Osteoblast (primary cell): ENCODE results near the gene UPK1A. TPM values are rescaled to one million over a fixed set of nuclear protein-coding genes. Genes with fewer than 3 reads are reported as not detected.

Experiments used
- DNase-seq: peaks from one replicate; pipeline ENCODE4 v3.0.0; 2011; ENCODE audit warnings: low spot score, mixed read lengths; ENCODE audit not compliant: insufficient read length; ENCODE audit errors: missing footprints
- H2AFZ ChIP-seq: 2 replicates; pipeline ENCODE4 v1.6.0; 2011; ENCODE audit warnings: mild to moderate bottlenecking, low read length
- H3K27ac ChIP-seq: 2 replicates; pipeline ENCODE4 v1.5.1; 2011; ENCODE audit warnings: mild to moderate bottlenecking, low read depth, low read length, moderate library complexity
- H3K27me3 ChIP-seq: 2 replicates; pipeline ENCODE4 v1.6.0; 2012; ENCODE audit warnings: mild to moderate bottlenecking, control low read depth, inconsistent platforms, low read length, moderate library complexity; ENCODE audit not compliant: insufficient read depth
- H3K36me3 ChIP-seq: 2 replicates; pipeline ENCODE4 v1.5.1; 2011; ENCODE audit warnings: mild to moderate bottlenecking, low read length, control low read depth, moderate library complexity; ENCODE audit not compliant: insufficient read depth
- H3K4me1 ChIP-seq: 2 replicates; pipeline ENCODE4 v1.5.1; 2011; ENCODE audit warnings: mild to moderate bottlenecking, low read length, control low read depth, moderate library complexity; ENCODE audit not compliant: insufficient read depth
- H3K4me2 ChIP-seq: 2 replicates; pipeline ENCODE4 v1.6.0; 2011; ENCODE audit warnings: mild to moderate bottlenecking, low read length; ENCODE audit not compliant: insufficient read depth
- H3K4me3 ChIP-seq: fragments of 200-600 bp; sonication (generic); 3 replicates; pipeline ENCODE4 v1.5.1; 2012; ENCODE audit warnings: mild to moderate bottlenecking, low read length, inconsistent platforms; ENCODE audit not compliant: insufficient read depth
- H3K79me2 ChIP-seq: 2 replicates; pipeline ENCODE4 v1.6.0; 2012; ENCODE audit warnings: mild to moderate bottlenecking, low read length, control low read depth, inconsistent platforms; ENCODE audit not compliant: insufficient read depth
- H3K9me3 ChIP-seq: 2 replicates; pipeline ENCODE4 v1.5.1; 2011; ENCODE audit warnings: low read depth, low read length, control low read depth
- H4K20me1 ChIP-seq: 2 replicates; pipeline ENCODE4 v1.6.0; 2012; ENCODE audit warnings: mild to moderate bottlenecking, low read length, control low read depth; ENCODE audit not compliant: insufficient read depth
- CTCF ChIP-seq: IDR thresholded peaks from 2 replicates; pipeline ENCODE4 v1.5.1; 2011; ENCODE audit warnings: mild to moderate bottlenecking, low read depth, low read length, moderate library complexity; ENCODE audit errors: extremely low read depth
- total RNA-seq: library from RNA; depleted of rRNA; stranded (reverse); fragments of >200 nt; gene quantifications from 2 replicates; pipeline ENCODE4 v1.2.3, GENCODE V29; 2012

Gene UPK1A
- total RNA-seq, 1 donor, result not detected

- Histone ChIP-seq H3K4me1 (no peaks in the 10 kb centered on the region), H3K4me2 (no peak overlapping the region), H4K20me1 (no peaks in the 10 kb centered on the region), H3K79me2 (no peaks in the 10 kb centered on the region), H3K27ac (no peak overlapping the region), H3K4me3 (no peak overlapping the region), H3K27me3 (peaks cover 2% of the 10 kb centered on the region), H2AFZ (no peak overlapping the region), H3K9me3 (no peaks in the 10 kb centered on the region), H3K36me3 (no peaks in the 10 kb centered on the region)
- DNase-seq, result peak; percentile 51
- no peak for TF ChIP-seq CTCF
Measured at GRCh38 chr19:35669974-35670373, 3.7 kb downstream of the UPK1A start.

GRCh38 chr19:35670686-35671085, 4.4 kb downstream of the UPK1A start:
- Histone ChIP-seq H3K4me1 (no peaks in the 10 kb centered on the region), H3K9me3 (no peaks in the 10 kb centered on the region), H3K36me3 (no peaks in the 10 kb centered on the region), H4K20me1 (no peaks in the 10 kb centered on the region), H3K27me3 (peaks cover 2% of the 10 kb centered on the region), H3K4me3 (no peak overlapping the region), H3K4me2 (no peak overlapping the region), H3K79me2 (no peaks in the 10 kb centered on the region), H2AFZ (no peak overlapping the region), H3K27ac (no peak overlapping the region)
- peak; percentile 32 for DNase-seq
- TF ChIP-seq CTCF, result no peak

GRCh38 chr19:35671818-35672217, 5.5 kb downstream of the UPK1A start:
- Histone ChIP-seq H3K4me2 (no peak overlapping the region), H3K4me1 (no peaks in the 10 kb centered on the region), H3K27ac (no peak overlapping the region), H3K36me3 (no peaks in the 10 kb centered on the region), H3K27me3 (peaks cover 2% of the 10 kb centered on the region), H3K9me3 (no peaks in the 10 kb centered on the region), H3K79me2 (no peaks in the 10 kb centered on the region), H2AFZ (no peak overlapping the region), H4K20me1 (no peaks in the 10 kb centered on the region), H3K4me3 (no peak overlapping the region)
- DNase-seq, result peak; percentile 86
- TF ChIP-seq CTCF, result no peak

- Histone ChIP-seq H3K79me2 (no peaks in the 10 kb centered on the region), H3K27me3 (peaks cover 2% of the 10 kb centered on the region), H3K36me3 (no peaks in the 10 kb centered on the region), H3K27ac (no peak overlapping the region), H3K9me3 (no peaks in the 10 kb centered on the region), H3K4me2 (peak overlapping the region; percentile 63), H3K4me1 (no peaks in the 10 kb centered on the region), H2AFZ (peak overlapping the region; percentile 69), H3K4me3 (peak overlapping the region; percentile 51), H4K20me1 (no peaks in the 10 kb centered on the region)
- TF ChIP-seq CTCF, result no peak
- DNase-seq, result peak; percentile 97
Measured at GRCh38 chr19:35673121-35673804, 6.9 kb downstream of the UPK1A start.
